Urinary bladder (tissue), 4 donors: ENCODE data around the gene CENPS. TPM values are rescaled to one million over a fixed set of nuclear protein-coding genes. Genes with fewer than 3 reads are reported as not detected.
"Not testable (repeated sequence)": the region's sequence is repeated elsewhere in the genome, so short reads cannot be mapped to it uniquely, and the experiment has no call there.

ENCODE experiments used
- DNase-seq: peaks from one replicate; pipeline ENCODE4 v3.0.0-alpha.2; 2015; ENCODE audit errors: extremely low spot score
- H3K27ac ChIP-seq: one replicate; pipeline ENCODE4 v1.5.1; 2013; ENCODE audit warnings: low read depth, mild to moderate bottlenecking, moderate library complexity
- H3K36me3 ChIP-seq: one replicate; pipeline ENCODE4 v1.6.1; 2013; ENCODE audit warnings: mild to moderate bottlenecking, moderate library complexity; ENCODE audit not compliant: insufficient read depth
- H3K4me1 ChIP-seq: one replicate; pipeline ENCODE4 v1.6.1; 2013; ENCODE audit warnings: mild to moderate bottlenecking, moderate library complexity; ENCODE audit not compliant: insufficient read depth
- H3K4me3 ChIP-seq: one replicate; pipeline ENCODE4 v1.5.1; 2013; ENCODE audit warnings: low read depth, low read length
- WGBS: extraction: QIAGEN DNeasy Blood & Tissue Kit; methylation state at CpG from one replicate; pipeline ENCODE4 v1.1.7; 2013; 5-methylcytosine and 5-hydroxymethylcytosine counted together
- polyA plus RNA-seq: library from polyadenylated mRNA; stranded (reverse); fragments of 200-250 nt; gene quantifications from one replicate; pipeline ENCODE4 v1.2.3, GENCODE V29; 2013
- total RNA-seq: library from RNA; depleted of rRNA; stranded (reverse); fragments of >200 nt; gene quantifications from one replicate; pipeline ENCODE4 v1.2.3, GENCODE V29; 2014
- donor health status: healthy with polysubstance abuse.
- donor health status: healthy.

The CENPS gene
- total and polyA plus RNA-seq, 2 donors, result 6.1 to 13.8 TPM

DNA sequence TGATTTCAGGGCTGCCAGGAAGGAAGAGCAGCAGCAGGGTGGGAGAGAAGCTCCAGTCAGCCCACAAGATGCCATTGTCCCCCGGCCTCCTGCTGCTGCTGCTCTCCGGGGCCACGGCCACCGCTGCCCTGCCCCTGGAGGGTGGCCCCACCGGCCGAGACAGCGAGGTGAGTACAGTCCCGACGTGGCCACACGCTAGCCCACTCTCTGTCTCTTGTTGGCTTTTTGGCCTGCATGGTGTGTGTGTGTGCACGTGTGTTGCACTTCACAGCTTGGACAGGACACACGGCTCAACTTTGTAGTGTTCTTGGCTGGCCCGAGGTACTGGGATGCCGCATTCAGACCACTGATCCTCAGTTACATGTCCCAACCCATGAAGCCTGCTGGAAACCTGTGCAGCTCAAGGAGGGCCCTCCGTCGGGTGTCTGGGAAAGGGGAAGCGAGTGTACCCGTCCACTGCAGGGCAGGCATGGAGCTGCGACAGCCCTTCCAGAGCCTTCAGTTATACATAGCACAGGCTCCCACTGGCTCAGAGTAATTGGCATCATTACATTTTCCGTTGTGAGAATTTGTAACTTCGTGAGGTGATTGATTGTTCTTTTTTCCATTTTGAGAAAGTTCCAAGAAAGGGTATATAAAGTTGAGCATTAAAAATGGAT lies 20.1 kb downstream of the CENPS start:
- Histone ChIP-seq H3K4me3 (no peak overlapping the region), H3K4me1 (no peaks in the 10 kb centered on the region), H3K27ac (no peak overlapping the region), H3K36me3 (no peaks in the 10 kb centered on the region)
- no peak for DNase-seq
- 69% methylated on average over 21 of the region's 21 CpGs for WGBS

DNA sequence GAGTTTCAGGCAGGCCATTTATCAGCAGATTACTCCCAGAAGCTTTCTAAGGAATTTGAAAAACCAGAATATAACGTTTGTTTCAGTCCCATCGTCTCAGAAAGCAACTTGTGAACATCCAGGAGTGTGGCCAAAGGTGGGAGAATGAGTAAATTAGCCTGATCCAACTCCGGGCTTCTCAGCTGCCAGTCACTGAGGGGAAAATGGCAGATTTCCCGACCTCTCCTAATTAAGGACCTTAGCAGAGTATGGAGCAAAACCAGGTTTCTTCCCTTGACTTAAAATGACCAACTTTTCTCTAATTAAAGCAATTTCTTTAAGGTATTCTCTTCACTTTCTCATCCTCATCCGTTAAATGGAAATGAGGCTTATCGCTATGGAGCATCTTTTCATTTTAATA lies 20.6 kb downstream of the CENPS start:
- Histone ChIP-seq H3K36me3 (no peaks in the 10 kb centered on the region), H3K27ac (no peak overlapping the region), H3K4me1 (no peaks in the 10 kb centered on the region), H3K4me3 (no peak overlapping the region)
- WGBS, result 30% methylated on average over 6 of the region's 6 CpGs
- no peak for DNase-seq

DNA sequence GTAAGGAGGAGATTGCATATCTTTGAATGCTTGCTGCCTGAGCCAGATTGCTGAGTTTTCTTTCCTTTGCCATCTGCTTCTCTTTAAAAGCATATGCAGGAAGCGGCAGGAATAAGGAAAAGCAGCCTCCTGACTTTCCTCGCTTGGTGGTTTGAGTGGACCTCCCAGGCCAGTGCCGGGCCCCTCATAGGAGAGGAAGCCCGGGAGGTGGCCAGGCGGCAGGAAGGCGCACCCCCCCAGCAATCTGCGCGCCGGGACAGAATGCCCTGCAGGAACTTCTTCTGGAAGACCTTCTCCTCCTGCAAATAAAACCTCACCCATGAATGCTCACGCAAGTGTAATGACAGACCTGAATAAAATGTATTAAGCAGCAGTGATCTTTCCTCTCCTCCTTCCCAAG lies 21.1 kb downstream of the CENPS start:
- 4% methylated on average over 10 of the region's 10 CpGs for WGBS
- Histone ChIP-seq H3K36me3 (no peaks in the 10 kb centered on the region), H3K4me3 (no peak overlapping the region), H3K27ac (no peak overlapping the region), H3K4me1 (no peaks in the 10 kb centered on the region)
- no peak for DNase-seq

DNA sequence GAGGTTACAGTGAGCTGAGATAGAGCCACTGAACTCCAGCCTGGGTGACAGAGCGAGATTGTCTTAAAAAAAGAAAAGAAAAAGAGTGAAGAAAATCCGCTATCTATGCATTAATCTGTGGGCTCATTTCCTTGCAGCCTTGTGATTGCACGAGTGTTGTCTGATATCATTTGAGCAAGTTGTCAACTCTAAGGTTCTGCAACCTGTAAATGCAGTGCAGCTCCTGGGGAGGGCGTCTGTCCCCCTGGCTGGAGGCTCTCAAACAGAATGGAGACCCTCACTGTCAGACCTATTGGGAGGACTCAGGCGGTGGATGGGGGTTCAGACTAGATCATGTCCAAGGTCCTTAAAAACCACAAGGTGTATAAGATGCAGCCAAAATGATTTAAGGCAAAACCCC lies 25.8 kb downstream of the CENPS start:
- no peak for DNase-seq
- no peak overlapping the region for H3K27ac ChIP-seq
- H3K4me1 ChIP-seq, result no peaks in the 10 kb centered on the region
- H3K4me3 ChIP-seq, result no peak overlapping the region
- H3K36me3 ChIP-seq, result no peaks in the 10 kb centered on the region
- 83% methylated on average over 5 of the region's 5 CpGs for WGBS

DNA sequence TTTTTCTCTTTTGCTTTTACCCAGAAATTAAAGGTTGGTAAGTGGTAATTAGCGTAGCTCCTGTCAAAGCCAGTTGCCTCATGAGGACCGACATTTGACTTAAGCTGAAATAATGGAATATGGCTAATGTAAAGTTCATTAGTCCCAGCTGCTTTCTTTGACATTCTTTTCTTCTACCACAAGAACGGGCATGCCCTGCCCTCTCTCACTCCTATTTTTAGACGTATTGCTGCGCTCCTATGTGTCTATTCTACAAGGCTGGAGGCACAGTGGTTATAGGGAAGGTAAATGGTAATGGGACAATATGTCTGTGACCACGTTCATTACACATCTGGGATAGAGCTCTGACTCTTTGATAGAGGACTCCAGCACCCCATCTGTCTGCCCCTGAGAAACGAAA lies 26.4 kb downstream of the CENPS start:
- 74% methylated on average over 7 of the region's 7 CpGs for WGBS
- no peaks in the 10 kb centered on the region for H3K4me1 ChIP-seq
- no peak for DNase-seq
- no peak overlapping the region for H3K27ac ChIP-seq
- no peak overlapping the region for H3K4me3 ChIP-seq
- no peaks in the 10 kb centered on the region for H3K36me3 ChIP-seq

DNA sequence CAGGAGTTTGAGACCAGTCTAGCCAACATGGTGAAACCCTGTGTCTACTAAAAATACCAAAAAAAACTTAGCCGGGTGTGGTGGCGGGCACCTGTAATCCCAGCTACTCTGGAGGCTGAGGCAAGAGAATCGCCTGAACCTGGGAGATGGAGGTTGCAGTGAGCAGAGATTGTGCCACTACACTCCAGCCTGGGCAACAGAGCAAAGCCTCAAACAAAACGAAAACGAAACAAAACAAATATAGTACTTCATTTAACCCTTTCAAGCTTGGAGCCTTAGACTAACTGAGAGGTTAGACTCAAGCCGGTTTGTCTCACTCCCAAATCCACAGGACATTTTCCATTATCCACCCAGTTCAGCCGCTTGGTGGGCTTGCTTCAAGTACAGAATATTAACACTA lies 27.2 kb downstream of the CENPS start:
- WGBS, result 70% methylated on average over 7 of the region's 7 CpGs
- H3K27ac ChIP-seq, DNase-seq, H3K4me1 ChIP-seq, H3K36me3 ChIP-seq, H3K4me3 ChIP-seq: not testable (repeated sequence)

DNA sequence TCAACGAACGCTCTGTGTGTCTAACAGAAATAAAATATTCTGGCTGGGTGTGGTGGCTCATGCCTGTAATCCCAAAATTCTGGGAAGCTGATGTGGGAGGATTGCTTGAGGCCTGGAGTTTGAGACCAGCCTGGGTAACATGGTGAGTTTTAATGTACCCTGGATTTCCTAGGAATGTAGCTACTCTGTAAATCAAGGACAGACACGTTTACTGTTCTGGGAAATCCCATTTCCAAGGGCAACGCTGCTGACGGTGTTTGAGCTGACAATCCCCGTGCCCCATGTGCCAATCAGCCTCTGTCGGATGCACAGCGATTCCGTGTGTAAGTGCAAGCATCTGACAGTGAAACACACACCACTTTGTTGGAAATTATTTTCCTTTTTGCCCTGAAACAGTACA lies 27.6 kb downstream of the CENPS start:
- no peak for DNase-seq
- H3K36me3 ChIP-seq, result no peaks in the 10 kb centered on the region
- no peaks in the 10 kb centered on the region for H3K4me1 ChIP-seq
- WGBS, result 61% methylated on average over 9 of the region's 9 CpGs
- H3K4me3 ChIP-seq, result no peak overlapping the region
- H3K27ac ChIP-seq, result no peak overlapping the region

DNA sequence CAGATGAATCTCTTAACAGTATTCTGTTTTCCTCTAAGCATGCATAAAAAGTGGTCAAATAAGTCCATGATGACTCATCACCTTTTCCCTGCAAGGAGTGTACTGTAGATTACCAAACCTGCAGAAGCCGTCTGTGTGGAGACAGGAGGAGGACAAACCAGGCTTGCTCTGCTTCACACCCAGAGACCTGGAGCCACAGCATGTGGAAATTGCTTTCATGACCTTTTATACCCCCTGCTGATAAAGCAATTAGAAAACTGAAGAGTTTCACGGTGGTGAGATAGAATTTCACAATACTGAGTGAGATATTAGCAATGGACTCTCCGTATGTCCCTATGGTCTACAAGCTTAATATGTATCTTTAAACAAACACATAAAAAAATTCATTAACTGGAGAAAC lies 29.0 kb downstream of the CENPS start:
- Histone ChIP-seq H3K36me3 (no peaks in the 10 kb centered on the region), H3K4me1 (no peaks in the 10 kb centered on the region), H3K4me3 (no peak overlapping the region), H3K27ac (no peak overlapping the region)
- 63% methylated on average over 3 of the region's 3 CpGs for WGBS
- no peak for DNase-seq

DNA sequence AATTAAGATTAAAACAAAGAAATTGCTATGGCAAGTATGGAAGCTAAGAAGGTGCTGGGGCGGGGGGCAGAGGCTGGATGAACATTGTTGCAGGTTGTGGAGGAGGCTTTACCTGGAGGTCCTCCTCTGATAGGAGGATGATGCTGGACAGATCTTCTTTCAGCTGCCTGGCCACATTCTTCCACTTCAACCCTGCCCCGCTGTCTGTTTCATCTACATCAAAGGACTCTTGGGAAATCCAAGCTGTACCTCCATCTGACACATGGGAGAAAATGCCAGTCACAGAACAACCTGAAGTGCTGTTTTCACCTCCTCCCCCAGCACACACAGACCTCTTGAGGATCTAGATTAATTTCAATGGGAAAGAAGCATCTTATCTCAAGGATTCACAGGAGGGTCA lies 36.8 kb downstream of the CENPS start:
- peaks cover 2% of the 10 kb centered on the region for H3K36me3 ChIP-seq
- no peak overlapping the region for H3K27ac ChIP-seq
- no peak for DNase-seq
- H3K4me3 ChIP-seq, result no peak overlapping the region
- WGBS, result 98% methylated on average over 2 of the region's 2 CpGs
- no peaks in the 10 kb centered on the region for H3K4me1 ChIP-seq

DNA sequence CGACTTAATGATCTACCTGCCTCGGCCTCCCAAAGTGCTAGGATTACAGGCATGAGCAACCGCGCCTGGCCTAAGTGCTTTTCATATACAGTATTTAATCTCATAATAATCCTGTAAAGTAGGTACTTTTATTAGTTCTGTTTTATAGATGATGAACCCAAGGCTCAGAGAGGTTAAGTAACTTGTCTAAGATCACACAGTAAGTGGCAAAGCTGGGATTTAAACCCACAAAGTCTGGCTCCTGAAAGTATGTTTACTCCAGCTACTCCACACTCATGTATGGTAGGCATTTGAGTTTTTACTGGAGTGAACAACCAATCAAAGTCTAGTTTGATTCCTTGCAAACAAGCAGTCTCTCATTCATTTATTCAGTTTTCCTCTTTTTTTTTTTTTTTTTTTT lies 39.8 kb downstream of the CENPS start:
- Histone ChIP-seq H3K27ac (no peak overlapping the region), H3K4me1 (no peaks in the 10 kb centered on the region)
- 97% methylated on average over 4 of the region's 4 CpGs for WGBS

DNA sequence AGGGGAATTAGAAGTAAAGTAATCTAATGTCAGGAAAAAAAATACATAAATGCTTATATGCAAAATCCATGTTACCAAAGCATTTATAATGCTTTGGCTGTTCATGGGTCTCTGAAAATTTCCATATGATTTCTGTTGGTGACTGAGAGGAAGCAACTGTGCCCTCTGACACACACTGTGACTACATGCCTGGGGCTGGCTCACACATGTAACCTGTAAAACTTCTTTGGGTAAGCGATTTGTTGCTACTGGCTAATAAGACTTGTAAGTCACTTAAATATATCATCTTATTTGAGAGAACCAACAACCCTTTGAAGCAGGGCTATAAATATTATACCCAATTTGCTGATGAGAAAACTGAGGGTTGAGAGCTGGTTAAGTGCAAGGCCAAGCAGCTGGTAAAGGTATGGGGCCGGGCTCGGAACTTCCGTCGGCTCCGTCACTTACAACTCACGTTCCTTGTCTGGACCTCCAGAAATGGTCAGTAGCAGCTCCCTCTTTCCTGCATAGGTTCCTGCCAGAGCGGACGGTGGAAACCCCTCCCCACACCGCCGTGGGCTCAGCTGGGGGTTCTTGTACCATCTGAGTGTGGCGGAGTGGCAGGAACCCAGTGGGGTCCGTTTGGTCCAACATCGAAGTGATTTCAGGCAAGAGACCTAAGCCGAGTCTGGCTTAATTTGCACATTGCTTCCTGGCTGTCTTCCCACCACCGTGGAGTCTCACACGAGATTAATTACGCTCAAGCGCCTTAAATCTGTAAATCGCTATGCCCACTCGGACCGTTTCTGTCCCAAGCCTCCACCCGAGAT lies 41.4 kb downstream of the CENPS start:
- H3K27ac ChIP-seq, result no peak overlapping the region
- WGBS, result 6% methylated on average over 23 of the region's 23 CpGs
- no peaks in the 10 kb centered on the region for H3K36me3 ChIP-seq
- H3K4me3 ChIP-seq, result peak overlapping the region; percentile 77
- no peak for DNase-seq
- H3K4me1 ChIP-seq, result no peaks in the 10 kb centered on the region

More for the DNA sequence above, 39.8 kb downstream of the CENPS start:
- no peak overlapping the region for H3K4me3 ChIP-seq
- peaks cover 2% of the 10 kb centered on the region for H3K36me3 ChIP-seq
- no peak for DNase-seq

DNA sequence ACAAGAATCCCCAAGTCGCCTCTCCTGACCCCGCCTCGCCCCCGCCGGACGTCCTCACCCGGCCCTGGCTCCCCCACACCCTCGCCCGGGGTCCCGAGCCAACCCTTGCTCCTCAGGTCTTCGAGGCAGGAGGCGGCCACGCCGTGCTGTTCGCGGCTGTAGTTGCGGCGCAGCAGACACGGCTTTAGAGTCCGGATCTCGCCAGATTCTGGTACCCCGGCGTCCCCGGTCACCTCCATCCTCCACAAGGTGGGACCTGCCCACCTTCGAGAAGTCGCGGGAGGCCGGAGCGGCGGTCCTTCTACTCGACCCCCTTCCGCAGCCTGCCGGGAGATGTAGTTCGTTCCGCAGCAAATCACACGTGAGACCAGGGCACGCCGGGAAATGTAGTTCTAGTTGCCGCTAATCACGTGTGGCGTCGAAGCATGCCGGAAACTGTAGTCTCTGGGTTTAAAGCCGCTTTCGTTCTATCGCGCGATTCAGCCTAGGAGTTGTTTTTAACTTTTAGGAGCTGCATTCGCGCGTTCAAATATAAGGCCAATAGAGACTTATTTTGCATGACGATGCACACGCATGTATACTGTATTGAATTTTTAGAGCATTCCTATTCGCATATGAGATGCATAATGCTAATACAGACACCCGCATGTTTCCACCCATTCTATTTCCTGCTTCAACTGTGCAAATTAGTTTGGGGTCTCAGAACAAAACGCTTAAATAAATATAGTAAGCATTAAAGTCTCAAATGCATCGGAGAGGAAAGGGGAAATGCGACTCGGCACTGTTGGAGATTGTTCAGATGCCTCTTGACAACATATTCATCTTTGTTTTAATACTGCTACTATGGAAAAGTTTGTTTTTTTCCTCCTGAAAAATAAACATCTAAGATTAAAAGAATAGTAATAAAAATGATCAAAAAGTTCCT lies 42.2 kb downstream of the CENPS start, which contains the start of gene DFFA:
DFFA (minus strand) TSS at position 310 of the 925 bp plus-strand sequence; CDS start at position 239, 71 bp downstream.
- peak; percentile 93 for DNase-seq
- Histone ChIP-seq H3K36me3 (no peaks in the 10 kb centered on the region), H3K4me1 (no peaks in the 10 kb centered on the region), H3K4me3 (peak within 1 kb of the TSS; percentile 77), H3K27ac (no peak within 1 kb of the TSS)
- WGBS, result 2% methylated on average over 59 of the region's 59 CpGs

DNA sequence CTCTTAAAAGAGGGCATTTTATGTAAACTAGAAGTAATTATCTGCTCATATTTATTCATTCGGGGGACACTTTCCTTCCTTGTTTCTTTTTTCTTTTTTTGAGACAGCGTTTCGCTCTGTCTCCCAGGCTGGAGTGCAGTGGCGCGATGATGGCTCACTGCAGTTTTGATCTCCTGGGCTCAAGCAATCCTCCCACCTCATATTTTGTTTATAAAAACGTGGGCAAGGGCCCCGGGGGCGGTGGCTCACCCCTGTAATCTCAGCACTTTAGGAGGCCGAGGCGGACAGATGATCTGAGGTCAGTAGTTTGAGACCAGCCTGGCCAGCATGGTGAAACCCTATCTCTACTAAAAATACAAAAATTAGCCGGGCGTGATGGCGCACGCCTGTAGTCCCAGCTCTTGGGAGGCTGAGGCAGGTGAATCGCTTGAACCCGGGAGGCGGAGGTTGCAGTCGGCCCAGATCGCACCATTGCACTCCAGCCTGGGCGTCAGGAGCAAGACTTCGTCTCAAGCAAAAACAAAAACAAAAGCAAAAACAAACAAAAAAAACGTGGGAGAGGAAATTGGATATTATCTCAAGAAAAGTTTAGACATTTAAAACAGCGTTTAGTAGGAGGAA lies 43.0 kb downstream of the CENPS start:
- Histone ChIP-seq H3K4me1 (no peaks in the 10 kb centered on the region), H3K27ac (no peak overlapping the region), H3K36me3 (no peaks in the 10 kb centered on the region), H3K4me3 (no peak overlapping the region)
- 88% methylated on average over 23 of the region's 23 CpGs for WGBS
- DNase-seq, result no peak
